ENCODE measurements around the gene ADAMTS5. TPM values are rescaled to one million over a fixed set of nuclear protein-coding genes. Genes with fewer than 3 reads are reported as not detected.

The ADAMTS5 gene
- total RNA-seq, 4 donors from 2014 or later: 6.6 to 12.9 (median 8.9) TPM

- intact Hi-C loops (cut with DNase I; ENCODE audit: low total_unique reads) (no loop called here), in situ Hi-C loops (cut with MboI; ENCODE audit: low pct_ligation_motif_present in 1 of 4, low pct_unique_long_range_greater_than_20kb in 1 of 4, low sequenced_read_pairs in 3 of 4) (no loop called here)
- Histone ChIP-seq H3K27ac (no peak overlapping the region), H3K4me1 (no peaks in the 10 kb centered on the region), H3K9me3 (no peaks in the 10 kb centered on the region), H3K27me3 (no peaks in the 10 kb centered on the region), H3K4me3 (no peak overlapping the region), H3K36me3 (no peaks in the 10 kb centered on the region)
- DNase-seq: no peak
- 87% methylated on average over 10 of the region's 10 CpGs; no CpG with 5 or more reads in 1 of the 2 donors for WGBS, 2 donors (ENCODE audit: low coverage in 1 of 2)
- TF ChIP-seq CTCF (IDR thresholded peaks at IDR 0.05) (no peak), POLR2AphosphoS5 (IDR thresholded peaks at IDR 0.05) (no peak), EP300 (IDR thresholded peaks at IDR 0.05; ENCODE audit: low read depth) (no peak), POLR2A (IDR thresholded peaks at IDR 0.05) (no peak)
Measured at GRCh38 chr21:26923986-26924385, 42.9 kb downstream of the ADAMTS5 start.

- H3K4me1 ChIP-seq: no peaks in the 10 kb centered on the region
- no peak overlapping the region for H3K27ac ChIP-seq
- TF ChIP-seq POLR2AphosphoS5 (IDR thresholded peaks at IDR 0.05): no peak
- no peak for TF ChIP-seq POLR2A (IDR thresholded peaks at IDR 0.05)
- no peak for TF ChIP-seq CTCF (IDR thresholded peaks at IDR 0.05)
- no peak for TF ChIP-seq EP300 (IDR thresholded peaks at IDR 0.05; ENCODE audit: low read depth)
- H3K9me3 ChIP-seq: no peaks in the 10 kb centered on the region
- H3K4me3 ChIP-seq: no peak overlapping the region
- no peak for DNase-seq
- intact Hi-C loops (cut with DNase I; ENCODE audit: low total_unique reads): no loop called here
- in situ Hi-C loops (cut with MboI; ENCODE audit: low pct_ligation_motif_present in 1 of 4, low pct_unique_long_range_greater_than_20kb in 1 of 4, low sequenced_read_pairs in 3 of 4): no loop called here
- no peaks in the 10 kb centered on the region for H3K36me3 ChIP-seq
- H3K27me3 ChIP-seq: no peaks in the 10 kb centered on the region
Measured at GRCh38 chr21:26920055-26920454, 46.8 kb downstream of the ADAMTS5 start.

- no peak overlapping the region for H3K4me3 ChIP-seq
- intact Hi-C loops (cut with DNase I; ENCODE audit: low total_unique reads) (no loop called here), in situ Hi-C loops (cut with MboI; ENCODE audit: low pct_ligation_motif_present in 1 of 4, low pct_unique_long_range_greater_than_20kb in 1 of 4, low sequenced_read_pairs in 3 of 4) (no loop called here)
- H3K27me3 ChIP-seq: no peaks in the 10 kb centered on the region
- H3K9me3 ChIP-seq: no peaks in the 10 kb centered on the region
- TF ChIP-seq POLR2A (IDR thresholded peaks at IDR 0.05): no peak
- H3K36me3 ChIP-seq: no peaks in the 10 kb centered on the region
- no peak overlapping the region for H3K27ac ChIP-seq
- WGBS, 2 donors (ENCODE audit: low coverage in 1 of 2): 63 to 80% methylated on average over 8 of the region's 8 CpGs
- no peak for DNase-seq
- no peaks in the 10 kb centered on the region for H3K4me1 ChIP-seq
Measured at GRCh38 chr21:26918323-26919079, 48.4 kb downstream of the ADAMTS5 start.

GRCh38 chr21:26916799-26917198 is 50.1 kb downstream of the ADAMTS5 start:
- H3K9me3 ChIP-seq: no peaks in the 10 kb centered on the region
- WGBS, 2 donors (ENCODE audit: low coverage in 1 of 2): 93% methylated on average over 2 of the region's 2 CpGs

More at GRCh38 chr21:26916799-26917198, 50.1 kb downstream of the ADAMTS5 start:
- in situ Hi-C loops (cut with MboI; ENCODE audit: low pct_ligation_motif_present in 1 of 4, low pct_unique_long_range_greater_than_20kb in 1 of 4, low sequenced_read_pairs in 3 of 4): no loop called here
- DNase-seq: no peak
- intact Hi-C loops (cut with DNase I; ENCODE audit: low total_unique reads): no loop called here
- no peaks in the 10 kb centered on the region for H3K27me3 ChIP-seq
- no peak overlapping the region for H3K27ac ChIP-seq
- H3K4me3 ChIP-seq: no peak overlapping the region
- TF ChIP-seq EP300 (IDR thresholded peaks at IDR 0.05; ENCODE audit: low read depth) (no peak), CTCF (IDR thresholded peaks at IDR 0.05) (no peak), POLR2AphosphoS5 (IDR thresholded peaks at IDR 0.05) (no peak), POLR2A (IDR thresholded peaks at IDR 0.05) (no peak)
- H3K4me1 ChIP-seq: no peaks in the 10 kb centered on the region
- H3K36me3 ChIP-seq: no peaks in the 10 kb centered on the region
